ENCODE measurements around the gene KCNK7. TPM values are rescaled to one million over a fixed set of nuclear protein-coding genes. Genes with fewer than 3 reads are reported as not detected.
"Not testable (repeated sequence)": the region's sequence is repeated elsewhere in the genome, so short reads cannot be mapped to it uniquely, and the experiment has no call there.

Gene KCNK7
- total RNA-seq, 1 donor from 2014 or later, result 0.84 TPM

GRCh38 chr11:65640483-65641296, 45.1 kb upstream of the KCNK7 start:
- H3K9ac ChIP-seq (ENCODE audit: low read length), result no peak overlapping the region
- no peak overlapping the region for H2AFZ ChIP-seq (ENCODE audit: low read depth, low read length)
- peaks cover 30% of the 10 kb centered on the region for H4K20me1 ChIP-seq (ENCODE audit: insufficient read depth, low read length)
- H3K27me3 ChIP-seq (ENCODE audit: insufficient read depth, low read length), result no peaks in the 10 kb centered on the region
- peaks cover 9% of the 10 kb centered on the region for H3K36me3 ChIP-seq (ENCODE audit: insufficient read depth, low read length)
- no peak for TF ChIP-seq EZH2 (IDR thresholded peaks at IDR 0.05; ENCODE audit: insufficient read depth, low read length)
- TF ChIP-seq, protein P1, sequence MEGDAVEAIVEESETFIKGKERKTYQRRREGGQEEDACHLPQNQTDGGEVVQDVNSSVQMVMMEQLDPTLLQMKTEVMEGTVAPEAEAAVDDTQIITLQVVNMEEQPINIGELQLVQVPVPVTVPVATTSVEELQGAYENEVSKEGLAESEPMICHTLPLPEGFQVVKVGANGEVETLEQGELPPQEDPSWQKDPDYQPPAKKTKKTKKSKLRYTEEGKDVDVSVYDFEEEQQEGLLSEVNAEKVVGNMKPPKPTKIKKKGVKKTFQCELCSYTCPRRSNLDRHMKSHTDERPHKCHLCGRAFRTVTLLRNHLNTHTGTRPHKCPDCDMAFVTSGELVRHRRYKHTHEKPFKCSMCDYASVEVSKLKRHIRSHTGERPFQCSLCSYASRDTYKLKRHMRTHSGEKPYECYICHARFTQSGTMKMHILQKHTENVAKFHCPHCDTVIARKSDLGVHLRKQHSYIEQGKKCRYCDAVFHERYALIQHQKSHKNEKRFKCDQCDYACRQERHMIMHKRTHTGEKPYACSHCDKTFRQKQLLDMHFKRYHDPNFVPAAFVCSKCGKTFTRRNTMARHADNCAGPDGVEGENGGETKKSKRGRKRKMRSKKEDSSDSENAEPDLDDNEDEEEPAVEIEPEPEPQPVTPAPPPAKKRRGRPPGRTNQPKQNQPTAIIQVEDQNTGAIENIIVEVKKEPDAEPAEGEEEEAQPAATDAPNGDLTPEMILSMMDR (IDR thresholded peaks at IDR 0.05; ENCODE audit: insufficient read depth, low read depth, low read length), result no peak
- H3K4me3 ChIP-seq (ENCODE audit: insufficient read depth, low read depth, low read length), result no peak overlapping the region
- FAIRE-seq (no peak), DNase-seq (ENCODE audit: low read depth) (no peak)
- no peaks in the 10 kb centered on the region for H3K9me3 ChIP-seq (ENCODE audit: insufficient read depth, low read depth, low read length)
- H3K27me3 Mint-ChIP-seq (ENCODE audit: low read depth, unreplicated experiment), result no peaks in the 10 kb centered on the region
- peaks cover 30% of the 10 kb centered on the region for H3K4me1 ChIP-seq (ENCODE audit: insufficient read depth, low read length)
- H3K79me2 ChIP-seq (ENCODE audit: insufficient read depth, low read length), result peaks cover 21% of the 10 kb centered on the region
- H3K4me3 Mint-ChIP-seq (ENCODE audit: unreplicated experiment), result no peak overlapping the region
- H3K4me2 ChIP-seq (ENCODE audit: low read length), result no peak overlapping the region
- H3K9me3 Mint-ChIP-seq (ENCODE audit: unreplicated experiment), result peaks cover 3% of the 10 kb centered on the region
- peaks cover 12% of the 10 kb centered on the region for H3K36me3 Mint-ChIP-seq (ENCODE audit: low read depth, unreplicated experiment)
- peaks cover 19% of the 10 kb centered on the region for H3K4me1 Mint-ChIP-seq (ENCODE audit: low read depth, unreplicated experiment)
- H3K27ac ChIP-seq (ENCODE audit: low read depth, low read length), result no peak overlapping the region
- H3K27ac Mint-ChIP-seq (ENCODE audit: unreplicated experiment), result no peak overlapping the region

- Histone ChIP-seq H3K4me1 (ENCODE audit: insufficient read depth, low read length) (peaks cover 30% of the 10 kb centered on the region), H3K36me3 (ENCODE audit: insufficient read depth, low read length) (peaks cover 13% of the 10 kb centered on the region), H3K4me3 (ENCODE audit: insufficient read depth, low read depth, low read length) (no peak overlapping the region), H3K4me2 (ENCODE audit: low read length) (no peak overlapping the region), H3K27me3 (ENCODE audit: insufficient read depth, low read length) (no peaks in the 10 kb centered on the region), H3K79me2 (ENCODE audit: insufficient read depth, low read length) (peaks cover 21% of the 10 kb centered on the region), H4K20me1 (ENCODE audit: insufficient read depth, low read length) (peaks cover 32% of the 10 kb centered on the region), H3K9ac (ENCODE audit: low read length) (no peak overlapping the region), H3K27ac (ENCODE audit: low read depth, low read length) (no peak overlapping the region), H3K9me3 (ENCODE audit: insufficient read depth, low read depth, low read length) (no peaks in the 10 kb centered on the region), H2AFZ (ENCODE audit: low read depth, low read length) (no peak overlapping the region)
- Mint-ChIP-seq H3K27ac (ENCODE audit: unreplicated experiment) (no peak overlapping the region), H3K27me3 (ENCODE audit: low read depth, unreplicated experiment) (no peaks in the 10 kb centered on the region), H3K36me3 (ENCODE audit: low read depth, unreplicated experiment) (peaks cover 9% of the 10 kb centered on the region), H3K4me3 (ENCODE audit: unreplicated experiment) (peak overlapping the region; percentile 34), H3K9me3 (ENCODE audit: unreplicated experiment) (no peaks in the 10 kb centered on the region), H3K4me1 (ENCODE audit: low read depth, unreplicated experiment) (peaks cover 16% of the 10 kb centered on the region)
- no peak for DNase-seq (ENCODE audit: low read depth)
- no peak for TF ChIP-seq EZH2 (IDR thresholded peaks at IDR 0.05; ENCODE audit: insufficient read depth, low read length)
- TF ChIP-seq, protein P1 (IDR thresholded peaks at IDR 0.05; ENCODE audit: insufficient read depth, low read depth, low read length), result no peak
- no peak for FAIRE-seq
Measured at GRCh38 chr11:65639623-65640482, 44.3 kb upstream of the KCNK7 start.

GRCh38 chr11:65639228-65639597, 43.6 kb upstream of the KCNK7 start:
- H2AFZ ChIP-seq (ENCODE audit: low read depth, low read length); H3K9me3 ChIP-seq (ENCODE audit: insufficient read depth, low read depth, low read length); H3K4me3 ChIP-seq (ENCODE audit: insufficient read depth, low read depth, low read length); H3K9ac ChIP-seq (ENCODE audit: low read length); DNase-seq (ENCODE audit: low read depth); FAIRE-seq; H3K27ac ChIP-seq (ENCODE audit: low read depth, low read length); H3K9me3 Mint-ChIP-seq (ENCODE audit: unreplicated experiment); H3K27me3 ChIP-seq (ENCODE audit: insufficient read depth, low read length); H3K36me3 Mint-ChIP-seq (ENCODE audit: low read depth, unreplicated experiment); H3K27me3 Mint-ChIP-seq (ENCODE audit: low read depth, unreplicated experiment): not testable (repeated sequence)
- Histone ChIP-seq H3K36me3 (ENCODE audit: insufficient read depth, low read length) (peaks cover 15% of the 10 kb centered on the region), H3K4me2 (ENCODE audit: low read length) (peak overlapping the region; percentile 98), H3K4me1 (ENCODE audit: insufficient read depth, low read length) (peaks cover 30% of the 10 kb centered on the region), H4K20me1 (ENCODE audit: insufficient read depth, low read length) (peaks cover 36% of the 10 kb centered on the region), H3K79me2 (ENCODE audit: insufficient read depth, low read length) (peaks cover 21% of the 10 kb centered on the region)
- Mint-ChIP-seq H3K4me3 (ENCODE audit: unreplicated experiment) (peak overlapping the region; percentile 87), H3K4me1 (ENCODE audit: low read depth, unreplicated experiment) (peaks cover 16% of the 10 kb centered on the region), H3K27ac (ENCODE audit: unreplicated experiment) (peak overlapping the region; percentile 72)

All from astrocyte (in vitro differentiated cells and primary cell).